Stimulated activated CD8-positive, alpha-beta memory T cell treated with anti-CD3 and anti-CD28 coated beads, Interleukin-12 subunit alpha, Interleukin-12 subunit beta, amount 100 ng/mL, for 24 hours (primary cell): Measurements from ENCODE around the gene CDH23.

Experiments
- DNase-seq: peaks from one replicate; pipeline ENCODE4 v3.0.0-alpha.2; 2020; ENCODE audit errors: extremely low read depth

The CDH23 gene

DNA sequence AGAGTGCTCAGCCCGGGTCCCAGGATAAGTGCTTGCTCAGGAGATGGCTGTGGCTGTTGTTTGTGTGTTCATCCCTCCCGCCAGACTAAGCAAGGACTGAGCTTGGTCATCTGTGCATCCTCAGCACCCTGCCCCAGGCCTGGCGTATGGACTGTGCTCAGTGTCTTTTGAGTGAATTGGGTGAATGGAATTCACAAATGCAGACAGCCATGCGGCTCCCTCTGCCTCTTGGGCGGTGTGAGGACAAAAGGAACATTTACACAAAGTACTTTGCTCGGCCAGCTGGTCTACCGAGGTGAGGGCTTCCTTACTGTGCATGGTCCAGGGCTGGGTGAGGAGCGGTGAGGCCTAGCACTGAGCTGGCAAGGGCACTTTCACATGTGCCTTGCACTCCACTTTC, 120.2 kb downstream of the CDH23 start:
- no peak for DNase-seq

GRCh38 chr10:71517298-71518169, 120.8 kb downstream of the CDH23 start:
- no peak for DNase-seq

- DNase-seq, result no peak
Measured at GRCh38 chr10:71520042-71520441, 123.3 kb downstream of the CDH23 start.

GRCh38 chr10:71521504-71522441, 125.1 kb downstream of the CDH23 start:
- DNase-seq, result no peak

DNA sequence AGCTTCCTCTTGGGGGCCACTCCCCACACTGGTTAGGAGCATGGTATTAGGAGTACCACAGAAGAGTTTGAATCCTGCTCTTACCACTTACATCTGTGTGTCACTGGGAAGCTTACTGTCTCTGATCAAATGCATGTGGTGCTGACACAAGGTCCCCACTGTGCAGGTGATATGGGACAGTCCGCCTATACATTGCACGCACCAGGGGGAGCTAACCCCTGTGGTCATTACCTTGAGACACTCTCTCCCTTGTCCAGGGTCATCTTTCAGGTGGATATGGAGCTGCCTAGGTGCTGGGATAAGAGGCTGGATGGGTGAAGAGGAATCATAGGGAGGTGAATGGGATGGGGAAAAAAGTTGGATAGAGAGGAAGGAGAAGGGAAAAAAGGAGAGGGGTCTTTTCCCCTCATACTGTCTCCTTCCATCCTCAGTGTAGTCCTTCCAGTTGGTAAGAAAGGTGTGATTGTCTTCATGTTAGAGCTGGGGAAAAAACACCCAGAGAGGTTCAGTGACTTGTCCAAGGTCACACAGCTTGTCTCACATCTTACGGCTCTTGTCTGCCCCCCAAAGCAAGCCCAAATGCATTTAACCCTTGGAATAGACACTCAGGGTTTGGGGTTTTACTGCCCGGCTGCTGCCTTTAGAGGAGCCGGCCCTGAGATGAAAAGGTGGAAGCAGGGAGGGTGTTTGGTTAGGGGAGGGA, 125.9 kb downstream of the CDH23 start:
- no peak for DNase-seq

- no peak for DNase-seq
Measured at GRCh38 chr10:71523756-71524155, 127.0 kb downstream of the CDH23 start.

DNA sequence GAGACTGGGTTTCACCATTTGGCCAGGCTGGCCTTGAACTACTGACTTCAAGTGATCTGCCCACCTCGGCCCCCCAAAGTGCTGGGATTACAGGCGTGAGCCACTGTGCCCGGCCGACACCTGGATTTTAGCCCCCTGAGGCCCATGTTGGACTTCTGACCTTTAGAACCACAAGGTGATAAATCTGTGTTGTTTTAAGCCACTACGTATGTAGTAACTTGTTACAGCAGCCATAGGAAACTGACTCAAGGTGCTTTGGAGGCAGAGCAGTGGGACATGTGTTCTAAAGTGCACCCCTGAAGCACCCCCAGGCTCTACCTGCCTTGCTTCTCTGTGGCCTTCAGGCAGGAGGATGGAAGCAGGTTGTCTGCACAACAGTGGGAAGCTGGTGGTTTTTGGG, 128.4 kb downstream of the CDH23 start:
- DNase-seq, result no peak

- DNase-seq, result no peak
Measured at GRCh38 chr10:71525721-71526120, 129.0 kb downstream of the CDH23 start.

DNA sequence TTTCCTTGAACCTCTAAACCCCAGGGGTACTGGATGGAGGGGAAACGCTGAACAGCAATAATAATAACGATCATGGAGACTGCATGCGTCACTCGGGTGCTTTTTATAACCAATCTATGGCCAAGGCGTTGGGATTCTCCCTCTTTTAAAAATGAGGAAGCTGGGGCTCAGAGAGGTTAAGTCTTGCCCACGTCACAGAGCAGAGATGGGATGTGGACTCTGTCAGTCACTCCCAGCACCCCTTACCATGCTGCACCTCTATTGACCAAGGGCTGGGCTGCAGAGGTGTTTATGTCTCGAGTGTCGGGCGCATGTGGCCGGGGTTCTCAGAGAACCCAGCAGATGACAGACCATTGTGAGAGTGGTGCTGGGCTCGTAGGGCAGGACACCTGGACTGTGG, 129.9 kb downstream of the CDH23 start:
- no peak for DNase-seq

DNA sequence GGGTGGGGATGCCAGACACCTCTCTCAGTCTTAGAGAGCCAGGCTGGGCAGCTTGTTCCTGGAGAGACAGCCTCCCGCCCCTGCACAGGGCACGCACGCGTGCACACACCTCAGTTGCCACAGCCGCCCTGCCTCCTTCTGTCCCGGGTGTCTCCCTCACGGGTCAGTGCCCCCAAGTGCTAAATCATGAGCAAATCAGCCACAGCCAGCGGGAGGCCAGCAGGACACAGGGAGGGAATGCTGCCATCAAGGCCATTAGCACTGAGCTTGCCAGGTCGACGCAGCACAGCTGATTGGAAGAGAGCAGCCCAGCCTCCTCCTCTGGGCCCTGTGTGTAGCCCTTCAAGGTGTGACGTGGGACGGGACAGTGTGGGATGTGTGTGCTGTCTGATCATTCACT, 130.4 kb downstream of the CDH23 start:
- no peak for DNase-seq

DNA sequence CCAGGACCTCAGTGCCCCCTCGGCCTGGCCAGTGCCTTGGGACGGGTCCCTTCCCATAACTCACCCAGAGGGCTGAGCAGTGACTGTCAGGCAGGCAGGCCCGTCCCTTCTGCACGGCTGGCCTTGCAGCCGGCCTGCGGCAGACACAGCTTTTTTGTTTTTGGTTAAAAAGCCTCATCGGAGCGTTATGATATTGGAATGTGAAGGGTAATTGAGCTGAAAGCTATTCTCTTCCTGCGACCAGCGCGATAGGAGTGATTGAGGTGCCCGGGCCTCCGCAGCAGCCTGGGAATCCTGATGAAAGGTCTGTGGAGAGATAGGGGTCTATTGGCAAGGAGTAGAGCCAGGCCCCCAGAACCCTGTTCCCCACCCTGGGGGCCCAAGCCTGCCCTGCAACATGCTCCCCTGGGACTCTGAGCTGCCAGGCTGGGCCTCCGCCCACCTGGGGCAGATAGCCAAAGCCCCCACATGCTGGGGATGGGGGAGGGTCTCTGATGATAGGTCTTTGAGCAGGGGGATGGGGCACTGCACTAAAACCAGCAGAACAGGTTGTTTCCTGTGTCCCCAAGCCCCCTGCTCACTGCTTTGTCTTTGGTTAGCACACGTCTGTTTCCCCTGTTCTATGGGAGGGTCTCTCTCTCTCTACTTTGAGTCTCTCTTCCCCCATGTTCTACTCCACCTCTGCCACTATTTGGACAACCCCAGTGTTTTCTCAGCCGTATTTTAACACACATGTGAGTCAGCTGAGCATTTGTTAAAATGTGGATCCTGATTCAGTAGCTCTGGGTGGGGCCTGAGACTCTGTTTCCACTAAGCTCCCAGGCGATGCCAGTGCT, 131.9 kb downstream of the CDH23 start:
- DNase-seq, result no peak

- DNase-seq, result no peak
Measured at GRCh38 chr10:71529207-71529827, 132.6 kb downstream of the CDH23 start.

GRCh38 chr10:71530781-71531180, 134.1 kb downstream of the CDH23 start:
- DNase-seq, result no peak

GRCh38 chr10:71531485-71532446, 135.0 kb downstream of the CDH23 start:
- DNase-seq, result no peak

GRCh38 chr10:71532878-71533277, 136.2 kb downstream of the CDH23 start:
- DNase-seq, result no peak

GRCh38 chr10:71533936-71534335, 137.2 kb downstream of the CDH23 start:
- no peak for DNase-seq

GRCh38 chr10:71534568-71535194, 138.0 kb downstream of the CDH23 start:
- no peak for DNase-seq

GRCh38 chr10:71536332-71536731, 139.6 kb downstream of the CDH23 start:
- no peak for DNase-seq

DNA sequence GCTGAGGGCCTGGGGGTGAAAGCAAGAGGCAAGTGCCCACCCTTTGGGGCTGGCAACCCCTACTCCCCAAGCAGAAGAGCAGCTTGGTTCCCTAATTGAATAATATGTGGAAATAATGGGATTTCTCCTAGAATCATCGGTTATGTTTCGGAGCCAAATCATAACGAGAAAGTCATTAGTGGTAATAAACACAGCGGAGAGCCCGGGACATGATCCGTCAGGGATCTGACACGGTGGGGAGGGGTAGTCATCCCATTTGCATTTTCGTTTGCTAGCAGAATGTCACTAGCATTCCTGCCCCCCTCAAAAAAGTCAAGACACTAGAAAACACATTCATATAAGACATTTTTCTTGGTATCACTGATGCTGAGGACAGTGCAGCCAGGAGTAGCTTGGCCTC, 140.4 kb downstream of the CDH23 start:
- DNase-seq, result no peak
